ENCODE data around the gene SATL1. TPM values are rescaled to one million over a fixed set of nuclear protein-coding genes. Genes with fewer than 3 reads are reported as not detected.

SATL1 gene
- total and polyA plus RNA-seq, 3 experiments from 2014 or later, result not detected

Other genes starting within 250 kb of the SATL1 start
- gene APOOL, start 239.9 kb downstream of the SATL1 start, total RNA-seq, result 10 to 100 TPM; 19.0 to 22.0 TPM
- gene APOOL, start 239.9 kb downstream of the SATL1 start, polyA plus RNA-seq, result 3.3 TPM
- gene ZNF711, start 212 bp upstream of the SATL1 start, total RNA-seq, result under 1 TPM; 0.07 to 0.11 TPM
- gene ZNF711, start 212 bp upstream of the SATL1 start, polyA plus RNA-seq, result 1.3 TPM
- gene POF1B, start 135.9 kb upstream of the SATL1 start, total RNA-seq, result not detected
- gene POF1B, start 135.9 kb upstream of the SATL1 start, polyA plus RNA-seq, result not detected

Data from CD8-positive, alpha-beta memory T cell (primary cell).